WTC11 (cell line): ENCODE results near the gene ATL1. TPM values are rescaled to one million over a fixed set of nuclear protein-coding genes. Genes with fewer than 3 reads are reported as not detected.

ENCODE experiments used
- ATAC-seq: fragments of 200-7000 bp; cut with Tn5 transposase; 2 replicates; pipeline ENCODE4 v1.10.0; 2021; ENCODE audit warnings: mild to moderate bottlenecking, moderate library complexity
- CTCF ChIA-PET: fragments of 300-600 bp; sonication (Branson Sonifier 250); formaldehyde crosslinking; loops from one replicate; lab custom pipeline; 2021; ENCODE audit warnings: antibody characterized with exemption; lab: Charles Lee
- POLR2A ChIA-PET: fragments of 350-600 bp; sonication (Branson Sonifier 250); formaldehyde crosslinking; loops from one replicate; lab custom pipeline; 2021; ENCODE audit warnings: antibody characterized with exemption; lab: Charles Lee
- DNase-seq: peaks from one replicate; pipeline ENCODE4 v3.0.0; 2021; ENCODE audit warnings: low spot score
- H3K27ac Mint-ChIP-seq: 2 replicates; pipeline ENCODE4 v1.8.0; 2021; ENCODE audit warnings: mixed read lengths
- H3K27me3 Mint-ChIP-seq: 2 replicates; pipeline ENCODE4 v1.8.0; 2021; ENCODE audit warnings: low read depth, mild to moderate bottlenecking, moderate library complexity, mixed read lengths
- H3K36me3 Mint-ChIP-seq: 2 replicates; pipeline ENCODE4 v1.8.0; 2021; ENCODE audit warnings: mixed read lengths
- H3K4me1 Mint-ChIP-seq: 2 replicates; pipeline ENCODE4 v1.8.0; 2022; ENCODE audit warnings: mixed read lengths
- H3K4me3 Mint-ChIP-seq: 2 replicates; pipeline ENCODE4 v1.8.0; 2021; ENCODE audit warnings: mild to moderate bottlenecking, moderate library complexity, mixed read lengths
- H3K9me3 Mint-ChIP-seq: 2 replicates; pipeline ENCODE4 v1.8.0; 2021; ENCODE audit warnings: mixed read lengths
- ATF2 ChIP-seq: sonication (generic); formaldehyde crosslinking; IDR thresholded peaks from 2 replicates; pipeline ENCODE4 v1.8.1; 2022; ENCODE audit warnings: low read depth, missing genetic modification reagents, borderline replicate concordance
- CDX4 ChIP-seq: fragments of 250-450 bp; sonication (Bioruptor Pico); IDR thresholded peaks from 2 replicates; pipeline ENCODE4 v1.9.0; 2021; ENCODE audit warnings: moderate library complexity, mild to moderate bottlenecking, inconsistent platforms, borderline replicate concordance
- CREB1 ChIP-seq: sonication (generic); formaldehyde crosslinking; IDR thresholded peaks from 2 replicates; pipeline ENCODE4 v1.8.0; 2023; ENCODE audit warnings: mild to moderate bottlenecking, missing genetic modification reagents
- GRHL2 ChIP-seq: fragments of 250-450 bp; sonication (Bioruptor Pico); IDR thresholded peaks from 2 replicates; pipeline ENCODE4 v1.8.0; 2022; ENCODE audit warnings: mild to moderate bottlenecking, moderate library complexity; ENCODE audit not compliant: insufficient replicate concordance, severe bottlenecking
- GTF2I ChIP-seq: fragments of 250-450 bp; sonication (Bioruptor Pico); conservative IDR thresholded peaks from 2 replicates; pipeline ENCODE4 v1.4.0; 2021; ENCODE audit warnings: mild to moderate bottlenecking
- JAZF1 ChIP-seq: fragments of 250-450 bp; sonication (Bioruptor Pico); IDR thresholded peaks from 2 replicates; pipeline ENCODE4 v1.9.0; 2021; ENCODE audit warnings: moderate library complexity, mild to moderate bottlenecking, inconsistent platforms
- JUN ChIP-seq: sonication (generic); formaldehyde crosslinking; IDR thresholded peaks from 2 replicates; pipeline ENCODE4 v1.8.0; 2023; ENCODE audit warnings: mild to moderate bottlenecking, missing genetic modification reagents
- KAT7 ChIP-seq: sonication (generic); formaldehyde crosslinking; IDR thresholded peaks from 2 replicates; pipeline ENCODE4 v1.8.1; 2023; ENCODE audit warnings: missing genetic modification reagents, mild to moderate bottlenecking, borderline replicate concordance
- RELA ChIP-seq: sonication (generic); formaldehyde crosslinking; IDR thresholded peaks from 2 replicates; pipeline ENCODE4 v1.8.1; 2022; ENCODE audit warnings: missing genetic modification reagents, mild to moderate bottlenecking, borderline replicate concordance
- SMAD3 ChIP-seq: sonication (generic); formaldehyde crosslinking; IDR thresholded peaks from 2 replicates; pipeline ENCODE4 v1.8.0; 2022; ENCODE audit warnings: missing genetic modification reagents, mild to moderate bottlenecking, borderline replicate concordance
- SMAD4 ChIP-seq: sonication (generic); formaldehyde crosslinking; IDR thresholded peaks from 2 replicates; pipeline ENCODE4 v1.8.0; 2022; ENCODE audit warnings: mild to moderate bottlenecking, missing genetic modification reagents
- SP1 ChIP-seq: sonication (generic); formaldehyde crosslinking; conservative IDR thresholded peaks from 2 replicates; pipeline ENCODE4 v1.8.1; 2022; ENCODE audit warnings: missing genetic modification reagents
- TP53 ChIP-seq: sonication (generic); formaldehyde crosslinking; IDR thresholded peaks from 2 replicates; pipeline ENCODE4 v1.8.1; 2023; ENCODE audit warnings: mild to moderate bottlenecking, missing genetic modification reagents
- ZNF138 ChIP-seq: sonication (generic); formaldehyde crosslinking; conservative IDR thresholded peaks from 2 replicates; pipeline ENCODE4 v1.8.1; 2022; ENCODE audit warnings: mild to moderate bottlenecking, moderate library complexity, missing genetic modification reagents
- ZNF532 ChIP-seq: fragments of 250-450 bp; sonication (Bioruptor Pico); IDR thresholded peaks from 2 replicates; pipeline ENCODE4 v1.9.0; 2021; ENCODE audit warnings: mild to moderate bottlenecking, borderline replicate concordance
- total RNA-seq: library from RNA; stranded (reverse); gene quantifications from 3 replicates; pipeline ENCODE4 v1.2.3, GENCODE V29; 2021
- TF ChIP-seq, protein P1 (sequence below): sonication (generic); formaldehyde crosslinking; IDR thresholded peaks from 2 replicates; pipeline ENCODE4 v1.8.0; 2023; ENCODE audit warnings: missing genetic modification reagents
- TF ChIP-seq, protein P2 (sequence below): sonication (generic); formaldehyde crosslinking; IDR thresholded peaks from 2 replicates; pipeline ENCODE4 v1.8.0; 2022; ENCODE audit warnings: missing genetic modification reagents
- TF ChIP-seq, protein P3 (sequence below): fragments of 250-450 bp; sonication (Bioruptor Pico); IDR thresholded peaks from 2 replicates; pipeline ENCODE4 v1.9.0; 2021; ENCODE audit warnings: mild to moderate bottlenecking

The ATL1 gene
- total RNA-seq, 1 experiment from 2014 or later = 3.7 TPM

GRCh38 chr14:50530358-50530757 lies 29.6 kb upstream of the ATL1 start (continued):
- no peak for TF ChIP-seq ZNF532
- TF ChIP-seq, protein P1, sequence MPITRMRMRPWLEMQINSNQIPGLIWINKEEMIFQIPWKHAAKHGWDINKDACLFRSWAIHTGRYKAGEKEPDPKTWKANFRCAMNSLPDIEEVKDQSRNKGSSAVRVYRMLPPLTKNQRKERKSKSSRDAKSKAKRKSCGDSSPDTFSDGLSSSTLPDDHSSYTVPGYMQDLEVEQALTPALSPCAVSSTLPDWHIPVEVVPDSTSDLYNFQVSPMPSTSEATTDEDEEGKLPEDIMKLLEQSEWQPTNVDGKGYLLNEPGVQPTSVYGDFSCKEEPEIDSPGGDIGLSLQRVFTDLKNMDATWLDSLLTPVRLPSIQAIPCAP (CRISPR knock-in tag) = no peak
- no peak for TF ChIP-seq CDX4 (CRISPR knock-in tag)
- no peak for TF ChIP-seq JUN (CRISPR knock-in tag)
- no peak for TF ChIP-seq ZNF138 (CRISPR knock-in tag)
- no peak for TF ChIP-seq SMAD3
- no peak for TF ChIP-seq CREB1
- no peak for TF ChIP-seq SP1
- TF ChIP-seq KAT7 (CRISPR knock-in tag) = no peak
- no peak for TF ChIP-seq GRHL2 (CRISPR knock-in tag)
- TF ChIP-seq, protein P2, sequence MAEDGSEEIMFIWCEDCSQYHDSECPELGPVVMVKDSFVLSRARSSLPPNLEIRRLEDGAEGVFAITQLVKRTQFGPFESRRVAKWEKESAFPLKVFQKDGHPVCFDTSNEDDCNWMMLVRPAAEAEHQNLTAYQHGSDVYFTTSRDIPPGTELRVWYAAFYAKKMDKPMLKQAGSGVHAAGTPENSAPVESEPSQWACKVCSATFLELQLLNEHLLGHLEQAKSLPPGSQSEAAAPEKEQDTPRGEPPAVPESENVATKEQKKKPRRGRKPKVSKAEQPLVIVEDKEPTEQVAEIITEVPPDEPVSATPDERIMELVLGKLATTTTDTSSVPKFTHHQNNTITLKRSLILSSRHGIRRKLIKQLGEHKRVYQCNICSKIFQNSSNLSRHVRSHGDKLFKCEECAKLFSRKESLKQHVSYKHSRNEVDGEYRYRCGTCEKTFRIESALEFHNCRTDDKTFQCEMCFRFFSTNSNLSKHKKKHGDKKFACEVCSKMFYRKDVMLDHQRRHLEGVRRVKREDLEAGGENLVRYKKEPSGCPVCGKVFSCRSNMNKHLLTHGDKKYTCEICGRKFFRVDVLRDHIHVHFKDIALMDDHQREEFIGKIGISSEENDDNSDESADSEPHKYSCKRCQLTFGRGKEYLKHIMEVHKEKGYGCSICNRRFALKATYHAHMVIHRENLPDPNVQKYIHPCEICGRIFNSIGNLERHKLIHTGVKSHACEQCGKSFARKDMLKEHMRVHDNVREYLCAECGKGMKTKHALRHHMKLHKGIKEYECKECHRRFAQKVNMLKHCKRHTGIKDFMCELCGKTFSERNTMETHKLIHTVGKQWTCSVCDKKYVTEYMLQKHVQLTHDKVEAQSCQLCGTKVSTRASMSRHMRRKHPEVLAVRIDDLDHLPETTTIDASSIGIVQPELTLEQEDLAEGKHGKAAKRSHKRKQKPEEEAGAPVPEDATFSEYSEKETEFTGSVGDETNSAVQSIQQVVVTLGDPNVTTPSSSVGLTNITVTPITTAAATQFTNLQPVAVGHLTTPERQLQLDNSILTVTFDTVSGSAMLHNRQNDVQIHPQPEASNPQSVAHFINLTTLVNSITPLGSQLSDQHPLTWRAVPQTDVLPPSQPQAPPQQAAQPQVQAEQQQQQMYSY (CRISPR knock-in tag) = no peak
- no peak for TF ChIP-seq GTF2I (CRISPR knock-in tag)

GRCh38 chr14:50530794-50531365 lies 29.1 kb upstream of the ATL1 start:
- no peaks in the 10 kb centered on the region for H3K27me3 Mint-ChIP-seq
- no peak for DNase-seq
- ChIA-PET POLR2A (no interaction called here), CTCF (interaction anchor here (2.0 to 3.0 kb wide), 2 partner anchors 188 to 210 kb away, joined by 6 to 19 read pairs; no protein-coding TSS in a partner anchor)
- H3K4me3 Mint-ChIP-seq = peak overlapping the region; percentile 85
- no peaks in the 10 kb centered on the region for H3K9me3 Mint-ChIP-seq
- peaks cover 36% of the 10 kb centered on the region for H3K4me1 Mint-ChIP-seq
- H3K36me3 Mint-ChIP-seq = no peaks in the 10 kb centered on the region
- no peak for ATAC-seq
- TF ChIP-seq SMAD4 (CRISPR knock-in tag) = no peak
- TF ChIP-seq ATF2 (CRISPR knock-in tag) = no peak
- TF ChIP-seq, protein P2 (CRISPR knock-in tag) = no peak
- TF ChIP-seq JAZF1 (CRISPR knock-in tag) = no peak
- TF ChIP-seq TP53 (CRISPR knock-in tag) = no peak
- TF ChIP-seq, protein P3, sequence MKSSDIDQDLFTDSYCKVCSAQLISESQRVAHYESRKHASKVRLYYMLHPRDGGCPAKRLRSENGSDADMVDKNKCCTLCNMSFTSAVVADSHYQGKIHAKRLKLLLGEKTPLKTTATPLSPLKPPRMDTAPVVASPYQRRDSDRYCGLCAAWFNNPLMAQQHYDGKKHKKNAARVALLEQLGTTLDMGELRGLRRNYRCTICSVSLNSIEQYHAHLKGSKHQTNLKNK (CRISPR knock-in tag) = no peak
- TF ChIP-seq SMAD3 = no peak
- TF ChIP-seq RELA (CRISPR knock-in tag) = no peak
- H3K27ac Mint-ChIP-seq = no peak overlapping the region
